Ishikawa (cell line): ENCODE results near the gene FSTL4.

ENCODE experiments used
- CEBPB ChIP-seq: IDR thresholded peaks from 2 replicates; pipeline ENCODE4 v1.6.1; 2012
- CREB1 ChIP-seq: IDR thresholded peaks from 2 replicates; pipeline ENCODE4 v1.6.1; 2012; ENCODE audit warnings: low read depth
- EGR1 ChIP-seq: IDR thresholded peaks from 2 replicates; pipeline ENCODE4 v1.6.1; 2012
- EP300 ChIP-seq: IDR thresholded peaks from 2 replicates; pipeline ENCODE4 v1.6.1; 2012; ENCODE audit warnings: borderline replicate concordance
- FOXM1 ChIP-seq: IDR thresholded peaks from 2 replicates; pipeline ENCODE4 v1.6.1; 2012; ENCODE audit warnings: low read depth, borderline replicate concordance
- MAX ChIP-seq: IDR thresholded peaks from 2 replicates; pipeline ENCODE4 v1.6.1; 2012
- NFIC ChIP-seq: IDR thresholded peaks from 2 replicates; pipeline ENCODE4 v1.6.1; 2012
- RAD21 ChIP-seq: IDR thresholded peaks from 2 replicates; pipeline ENCODE4 v1.6.1; 2012; ENCODE audit warnings: low read depth
- TAF1 ChIP-seq: IDR thresholded peaks from 2 replicates; pipeline ENCODE4 v1.6.1; 2012; ENCODE audit warnings: low read depth, mild to moderate bottlenecking
- TCF12 ChIP-seq: IDR thresholded peaks from 2 replicates; pipeline ENCODE4 v1.6.1; 2012; ENCODE audit warnings: low read depth
- TEAD4 ChIP-seq: IDR thresholded peaks from 2 replicates; pipeline ENCODE4 v1.6.1; 2012
- YY1 ChIP-seq: IDR thresholded peaks from 2 replicates; pipeline ENCODE4 v1.6.1; 2012; ENCODE audit warnings: low read depth
- ZBTB7A ChIP-seq: IDR thresholded peaks from 2 replicates; pipeline ENCODE4 v1.6.1; 2012; ENCODE audit warnings: low read depth
- TF ChIP-seq, protein P1 (sequence below): IDR thresholded peaks from 2 replicates; pipeline ENCODE4 v1.6.1; 2012; ENCODE audit warnings: low read depth, mild to moderate bottlenecking
- TF ChIP-seq, protein P2 (sequence below): IDR thresholded peaks from 2 replicates; pipeline ENCODE4 v1.6.1; 2012

Gene FSTL4

DNA sequence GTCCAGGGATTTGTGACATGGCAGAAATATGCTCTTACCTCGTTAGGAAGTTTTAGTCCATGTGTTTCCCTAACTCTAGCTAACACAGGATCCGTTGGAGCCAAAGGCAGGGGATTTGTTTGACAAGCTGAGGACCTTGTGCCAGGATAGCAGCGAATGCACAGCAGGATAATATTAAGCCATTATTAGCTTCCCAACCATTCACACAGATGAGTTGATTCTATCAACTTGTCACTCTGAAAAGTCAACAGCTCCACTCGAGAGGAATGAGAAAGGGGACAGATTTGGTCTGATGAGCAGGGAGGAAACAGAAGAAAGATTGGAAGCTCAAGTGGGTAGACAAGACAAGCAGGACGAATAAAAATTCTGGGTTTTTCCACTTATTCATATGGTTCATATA lies 106.2 kb downstream of the FSTL4 start:
- no peak for TF ChIP-seq YY1
- no peak for TF ChIP-seq TAF1
- no peak for TF ChIP-seq TCF12
- TF ChIP-seq FOXM1, result no peak
- TF ChIP-seq, protein P1, sequence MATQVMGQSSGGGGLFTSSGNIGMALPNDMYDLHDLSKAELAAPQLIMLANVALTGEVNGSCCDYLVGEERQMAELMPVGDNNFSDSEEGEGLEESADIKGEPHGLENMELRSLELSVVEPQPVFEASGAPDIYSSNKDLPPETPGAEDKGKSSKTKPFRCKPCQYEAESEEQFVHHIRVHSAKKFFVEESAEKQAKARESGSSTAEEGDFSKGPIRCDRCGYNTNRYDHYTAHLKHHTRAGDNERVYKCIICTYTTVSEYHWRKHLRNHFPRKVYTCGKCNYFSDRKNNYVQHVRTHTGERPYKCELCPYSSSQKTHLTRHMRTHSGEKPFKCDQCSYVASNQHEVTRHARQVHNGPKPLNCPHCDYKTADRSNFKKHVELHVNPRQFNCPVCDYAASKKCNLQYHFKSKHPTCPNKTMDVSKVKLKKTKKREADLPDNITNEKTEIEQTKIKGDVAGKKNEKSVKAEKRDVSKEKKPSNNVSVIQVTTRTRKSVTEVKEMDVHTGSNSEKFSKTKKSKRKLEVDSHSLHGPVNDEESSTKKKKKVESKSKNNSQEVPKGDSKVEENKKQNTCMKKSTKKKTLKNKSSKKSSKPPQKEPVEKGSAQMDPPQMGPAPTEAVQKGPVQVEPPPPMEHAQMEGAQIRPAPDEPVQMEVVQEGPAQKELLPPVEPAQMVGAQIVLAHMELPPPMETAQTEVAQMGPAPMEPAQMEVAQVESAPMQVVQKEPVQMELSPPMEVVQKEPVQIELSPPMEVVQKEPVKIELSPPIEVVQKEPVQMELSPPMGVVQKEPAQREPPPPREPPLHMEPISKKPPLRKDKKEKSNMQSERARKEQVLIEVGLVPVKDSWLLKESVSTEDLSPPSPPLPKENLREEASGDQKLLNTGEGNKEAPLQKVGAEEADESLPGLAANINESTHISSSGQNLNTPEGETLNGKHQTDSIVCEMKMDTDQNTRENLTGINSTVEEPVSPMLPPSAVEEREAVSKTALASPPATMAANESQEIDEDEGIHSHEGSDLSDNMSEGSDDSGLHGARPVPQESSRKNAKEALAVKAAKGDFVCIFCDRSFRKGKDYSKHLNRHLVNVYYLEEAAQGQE, result no peak
- no peak for TF ChIP-seq CEBPB
- no peak for TF ChIP-seq EGR1
- no peak for TF ChIP-seq MAX
- TF ChIP-seq ZBTB7A, result no peak
- TF ChIP-seq, protein P2, sequence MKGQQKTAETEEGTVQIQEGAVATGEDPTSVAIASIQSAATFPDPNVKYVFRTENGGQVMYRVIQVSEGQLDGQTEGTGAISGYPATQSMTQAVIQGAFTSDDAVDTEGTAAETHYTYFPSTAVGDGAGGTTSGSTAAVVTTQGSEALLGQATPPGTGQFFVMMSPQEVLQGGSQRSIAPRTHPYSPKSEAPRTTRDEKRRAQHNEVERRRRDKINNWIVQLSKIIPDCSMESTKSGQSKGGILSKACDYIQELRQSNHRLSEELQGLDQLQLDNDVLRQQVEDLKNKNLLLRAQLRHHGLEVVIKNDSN, result no peak
- TF ChIP-seq EP300, result no peak
- no peak for TF ChIP-seq CREB1
- TF ChIP-seq NFIC, result no peak
- no peak for TF ChIP-seq TEAD4
- no peak for TF ChIP-seq RAD21

- TF ChIP-seq, protein P1, result no peak
- TF ChIP-seq NFIC (no peak), MAX (no peak), RAD21 (no peak), YY1 (no peak), TAF1 (no peak)
These were observed 108.8 kb downstream of the FSTL4 start for GRCh38 chr5:133503511-133503910.

GRCh38 chr5:133499895-133500294 lies 112.4 kb downstream of the FSTL4 start:
- TF ChIP-seq MAX, result no peak
- TF ChIP-seq, protein P2, result no peak
- TF ChIP-seq FOXM1, result no peak
- TF ChIP-seq TCF12, result no peak

- TF ChIP-seq RAD21 (no peak), FOXM1 (no peak), MAX (no peak), NFIC (no peak), EP300 (no peak), TEAD4 (no peak), TCF12 (no peak), ZBTB7A (no peak), EGR1 (no peak), CEBPB (no peak), TAF1 (no peak), CREB1 (no peak), YY1 (no peak)
- TF ChIP-seq, protein P2, result no peak
- TF ChIP-seq, protein P1, result no peak
These were observed 114.6 kb downstream of the FSTL4 start for GRCh38 chr5:133497608-133498348.
